Glutamatergic neuron (in vitro differentiated cells): ENCODE data around the gene UHRF2. TPM values are rescaled to one million over a fixed set of nuclear protein-coding genes. Genes with fewer than 3 reads are reported as not detected.

Experiments
- DNase-seq: peaks from one replicate; pipeline ENCODE4 v3.0.0; 2022
- H3K27ac Mint-ChIP-seq: one replicate; pipeline ENCODE4 v1.8.0; 2020; ENCODE audit warnings: mild to moderate bottlenecking, mixed read lengths, inconsistent platforms; ENCODE audit not compliant: unreplicated experiment
- H3K27me3 Mint-ChIP-seq: one replicate; pipeline ENCODE4 v1.8.0; 2020; ENCODE audit warnings: mild to moderate bottlenecking, moderate library complexity, mixed read lengths, inconsistent platforms; ENCODE audit not compliant: unreplicated experiment
- H3K36me3 Mint-ChIP-seq: one replicate; pipeline ENCODE4 v1.8.0; 2020; ENCODE audit warnings: mild to moderate bottlenecking, mixed read lengths, inconsistent platforms; ENCODE audit not compliant: unreplicated experiment
- H3K4me1 Mint-ChIP-seq: one replicate; pipeline ENCODE4 v1.8.0; 2020; ENCODE audit warnings: mild to moderate bottlenecking, low read depth, mixed read lengths, inconsistent platforms; ENCODE audit not compliant: unreplicated experiment
- H3K4me3 Mint-ChIP-seq: one replicate; pipeline ENCODE4 v1.8.0; 2020; ENCODE audit warnings: mild to moderate bottlenecking, mixed read lengths, inconsistent platforms; ENCODE audit not compliant: unreplicated experiment
- H3K9me3 Mint-ChIP-seq: one replicate; pipeline ENCODE4 v1.8.0; 2020; ENCODE audit warnings: mild to moderate bottlenecking, moderate library complexity, mixed read lengths, inconsistent platforms; ENCODE audit not compliant: unreplicated experiment
- total RNA-seq: library from RNA; stranded (reverse); fragmentation: NEBNext Ultra II Directional; extraction: Animal tissue kit (Norgen Biotek cat#: 25700); gene quantifications from one replicate; pipeline ENCODE4 v1.2.1, GENCODE V29; 2021; ENCODE audit not compliant: unreplicated experiment
- TF ChIP-seq, protein P1 (sequence below): fragments of 200-600 bp; sonication (generic); IDR thresholded peaks from one replicate; pipeline ENCODE4 v1.5.0; 2021; ENCODE audit not compliant: partially characterized antibody, unreplicated experiment

The UHRF2 gene
- total RNA-seq, 1 donor from 2014 or later: 54.2 TPM

DNA sequence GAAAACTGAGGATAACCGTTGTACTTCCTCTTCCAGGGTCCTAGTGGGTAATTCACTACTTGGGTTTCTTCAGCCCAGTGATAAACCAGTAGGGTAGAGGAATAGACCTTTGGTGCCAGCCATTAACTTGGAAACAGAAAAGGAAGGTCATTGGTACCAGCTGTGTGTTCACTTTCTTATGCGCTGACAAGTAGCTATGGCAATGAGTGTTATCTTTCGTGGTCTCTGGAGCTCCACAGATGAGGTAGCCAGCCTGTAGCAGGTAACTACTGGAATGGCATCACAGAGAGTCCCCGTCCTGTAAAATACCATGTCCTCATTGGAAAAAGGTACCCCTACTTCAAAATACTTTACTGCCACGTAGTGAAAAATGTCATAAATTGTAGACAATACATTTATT lies 2.3 kb downstream of the UHRF2 start:
- H3K36me3 Mint-ChIP-seq: no peaks in the 10 kb centered on the region
- H3K9me3 Mint-ChIP-seq: peaks cover 3% of the 10 kb centered on the region
- H3K27ac Mint-ChIP-seq: no peak overlapping the region
- no peak for DNase-seq
- TF ChIP-seq, protein P1, sequence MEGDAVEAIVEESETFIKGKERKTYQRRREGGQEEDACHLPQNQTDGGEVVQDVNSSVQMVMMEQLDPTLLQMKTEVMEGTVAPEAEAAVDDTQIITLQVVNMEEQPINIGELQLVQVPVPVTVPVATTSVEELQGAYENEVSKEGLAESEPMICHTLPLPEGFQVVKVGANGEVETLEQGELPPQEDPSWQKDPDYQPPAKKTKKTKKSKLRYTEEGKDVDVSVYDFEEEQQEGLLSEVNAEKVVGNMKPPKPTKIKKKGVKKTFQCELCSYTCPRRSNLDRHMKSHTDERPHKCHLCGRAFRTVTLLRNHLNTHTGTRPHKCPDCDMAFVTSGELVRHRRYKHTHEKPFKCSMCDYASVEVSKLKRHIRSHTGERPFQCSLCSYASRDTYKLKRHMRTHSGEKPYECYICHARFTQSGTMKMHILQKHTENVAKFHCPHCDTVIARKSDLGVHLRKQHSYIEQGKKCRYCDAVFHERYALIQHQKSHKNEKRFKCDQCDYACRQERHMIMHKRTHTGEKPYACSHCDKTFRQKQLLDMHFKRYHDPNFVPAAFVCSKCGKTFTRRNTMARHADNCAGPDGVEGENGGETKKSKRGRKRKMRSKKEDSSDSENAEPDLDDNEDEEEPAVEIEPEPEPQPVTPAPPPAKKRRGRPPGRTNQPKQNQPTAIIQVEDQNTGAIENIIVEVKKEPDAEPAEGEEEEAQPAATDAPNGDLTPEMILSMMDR: no peak
- H3K4me1 Mint-ChIP-seq: peaks cover 10% of the 10 kb centered on the region
- H3K4me3 Mint-ChIP-seq: peak overlapping the region; percentile 81
- H3K27me3 Mint-ChIP-seq: peaks cover 10% of the 10 kb centered on the region

GRCh38 chr9:6417186-6417585 lies 4.2 kb downstream of the UHRF2 start:
- TF ChIP-seq, protein P1: no peak
- H3K4me1 Mint-ChIP-seq: peaks cover 9% of the 10 kb centered on the region
- no peak overlapping the region for H3K4me3 Mint-ChIP-seq
- DNase-seq: no peak
- peaks cover 9% of the 10 kb centered on the region for H3K27me3 Mint-ChIP-seq
- no peaks in the 10 kb centered on the region for H3K36me3 Mint-ChIP-seq
- H3K27ac Mint-ChIP-seq: no peak overlapping the region
- H3K9me3 Mint-ChIP-seq: no peaks in the 10 kb centered on the region

- no peak overlapping the region for H3K4me3 Mint-ChIP-seq
- no peaks in the 10 kb centered on the region for H3K9me3 Mint-ChIP-seq
- peaks cover 9% of the 10 kb centered on the region for H3K27me3 Mint-ChIP-seq
- peaks cover 9% of the 10 kb centered on the region for H3K4me1 Mint-ChIP-seq
- no peak for DNase-seq
- no peaks in the 10 kb centered on the region for H3K36me3 Mint-ChIP-seq
- TF ChIP-seq, protein P1: no peak
- H3K27ac Mint-ChIP-seq: no peak overlapping the region
Observed at GRCh38 chr9:6418764-6419163, 5.8 kb downstream of the UHRF2 start.

DNA sequence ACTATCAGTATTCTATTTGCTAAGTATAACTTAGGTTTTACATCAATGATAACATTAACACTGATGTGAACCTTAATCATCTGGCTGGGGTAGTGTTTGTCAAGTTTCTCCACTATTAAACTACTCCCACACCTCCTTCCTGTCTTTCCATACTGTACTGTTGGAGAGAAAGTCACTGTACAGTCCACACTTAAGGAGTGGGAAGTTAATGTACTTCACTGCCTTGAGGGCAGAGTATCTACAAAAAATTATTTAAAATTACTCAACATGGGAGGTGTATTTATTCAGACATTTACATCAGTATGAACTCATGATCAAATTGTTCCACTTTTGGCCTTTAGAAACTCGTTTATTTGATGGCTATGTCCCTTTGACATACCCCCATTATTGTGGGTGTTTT lies 11.9 kb downstream of the UHRF2 start:
- Mint-ChIP-seq H3K9me3 (no peaks in the 10 kb centered on the region), H3K4me3 (no peak overlapping the region), H3K27ac (no peak overlapping the region), H3K27me3 (peaks cover under 1% of the 10 kb centered on the region), H3K36me3 (no peaks in the 10 kb centered on the region), H3K4me1 (no peaks in the 10 kb centered on the region)
- TF ChIP-seq, protein P1: no peak
- no peak for DNase-seq

- H3K36me3 Mint-ChIP-seq: no peaks in the 10 kb centered on the region
Observed at GRCh38 chr9:6426117-6426516, 13.1 kb downstream of the UHRF2 start.

More at GRCh38 chr9:6426117-6426516, 13.1 kb downstream of the UHRF2 start:
- H3K4me3 Mint-ChIP-seq: no peak overlapping the region
- H3K9me3 Mint-ChIP-seq: no peaks in the 10 kb centered on the region
- H3K4me1 Mint-ChIP-seq: peaks cover 5% of the 10 kb centered on the region
- no peaks in the 10 kb centered on the region for H3K27me3 Mint-ChIP-seq
- DNase-seq: no peak
- H3K27ac Mint-ChIP-seq: no peak overlapping the region
- TF ChIP-seq, protein P1: no peak
